ENCODE results near the gene CTNND2. TPM values are rescaled to one million over a fixed set of nuclear protein-coding genes. Genes with fewer than 3 reads are reported as not detected.

Gene CTNND2
- total RNA-seq, 1 experiment from 2014 or later = 7.0 TPM

- H3K27me3 Mint-ChIP-seq (ENCODE audit: low read depth) = peaks cover 5% of the 10 kb centered on the region; the same call in 1 of the 2 replicates
- WGBS (ENCODE audit: extremely low coverage, insufficient read length, low lambda C conversion rate) = no CpG with 5 or more reads among the region's 7 CpGs
- H3K27ac Mint-ChIP-seq = no peak overlapping the region
These were observed 892.0 kb downstream of the CTNND2 start for GRCh38 chr5:11012295-11012694.

More at GRCh38 chr5:11012295-11012694, 892.0 kb downstream of the CTNND2 start:
- Histone ChIP-seq H3K18ac (ENCODE audit: insufficient read length, low read depth, low read length) (no peak overlapping the region), H2BK20ac (ENCODE audit: low read depth, low read length, poor library complexity, severe bottlenecking) (no peak overlapping the region), H3K4ac (ENCODE audit: low read depth, low read length) (no peak overlapping the region), H3K9me3 (ENCODE audit: control insufficient read depth, low read depth, low read length) (no peaks in the 10 kb centered on the region), H2AFZ (ENCODE audit: low read length) (no peak overlapping the region), H3T11ph (ENCODE audit: low read length) (no peak overlapping the region), H3K4me2 (ENCODE audit: insufficient read depth, insufficient read length, low read length) (no peak overlapping the region), H2BK12ac (ENCODE audit: insufficient read length, low read depth, low read length) (no peak overlapping the region), H3K23ac (ENCODE audit: insufficient read length, low read depth, low read length) (no peak overlapping the region), H3K9ac (ENCODE audit: extremely low read depth, insufficient read length, low read length) (no peak overlapping the region), H3K14ac (ENCODE audit: insufficient read depth, low read length) (no peak overlapping the region), H4K5ac (ENCODE audit: insufficient read length, low read depth, low read length) (no peak overlapping the region), H2BK5ac (ENCODE audit: insufficient read length, low read length) (no peak overlapping the region), H2BK15ac (ENCODE audit: low read depth, low read length) (no peak overlapping the region), H3K4me1 (ENCODE audit: insufficient read depth, low read length) (no peaks in the 10 kb centered on the region), H3K27ac (ENCODE audit: insufficient read length, low read depth, low read length) (no peak overlapping the region), H2BK120ac (ENCODE audit: low read depth, low read length, poor library complexity, severe bottlenecking) (no peak overlapping the region), H3K27me3 (ENCODE audit: insufficient read depth, low read length) (no peaks in the 10 kb centered on the region), H4K20me1 (ENCODE audit: control insufficient read depth, insufficient read depth, insufficient read length) (no peaks in the 10 kb centered on the region), H4K91ac (ENCODE audit: insufficient read length, low read depth, low read length) (no peak overlapping the region), H3K79me2 (ENCODE audit: insufficient read depth, low read length) (no peaks in the 10 kb centered on the region), H3K23me2 (ENCODE audit: insufficient read length, low read depth, low read length, poor library complexity, severe bottlenecking) (no peaks in the 10 kb centered on the region), H2AK5ac (ENCODE audit: insufficient read length, low read length) (no peak overlapping the region), H3K79me1 (ENCODE audit: insufficient read depth, low read depth, low read length, poor library complexity, severe bottlenecking) (no peaks in the 10 kb centered on the region), H4K8ac (replicated peaks; ENCODE audit: insufficient read length, low read depth, low read length) (no peak overlapping the region), H3K56ac (ENCODE audit: insufficient read length, low read depth, low read length) (no peak overlapping the region)
- Mint-ChIP-seq H3K4me3 (no peak overlapping the region), H3K9me3 (no peaks in the 10 kb centered on the region; a peak in 1 of 5 replicates), H3K36me3 (ENCODE audit: insufficient read depth in 1 of 3, low read depth in 3 of 3) (no peaks in the 10 kb centered on the region), H3K4me1 (peaks cover 0 to 6% of the 10 kb centered on the region in 2 experiments; a peak in 1 of 4 replicates)
- no peak for TF ChIP-seq CTCF (conservative IDR thresholded peaks at IDR 0.05)
- DNase-seq = no peak
